Large intestine (tissue), 1 donor: Measurements from ENCODE around the gene ALG14. TPM values are rescaled to one million over a fixed set of nuclear protein-coding genes. Genes with fewer than 3 reads are reported as not detected.

Experiments
- polyA plus RNA-seq: library from polyadenylated mRNA; unstranded; fragments of 120-200 nt; gene quantifications from one replicate; pipeline ENCODE4 v1.2.1, GENCODE V29; 2013

ALG14 gene
- polyA plus RNA-seq, 1 donor: 9.0 TPM

Other genes with a start within 250 kb of the ALG14 start
- gene CNN3, start 145.8 kb downstream of the ALG14 start, polyA plus RNA-seq: 97.0 TPM
- gene TLCD4, start 44.4 kb upstream of the ALG14 start, polyA plus RNA-seq: 4.9 TPM
- gene RWDD3, start 161.3 kb upstream of the ALG14 start, polyA plus RNA-seq: 33.4 TPM